ENCODE data around the gene KBTBD7.

GRCh38 chr13:41193919-41194824 is at the start of gene KBTBD7:
- peak; percentile 28 to 63 for TF ChIP-seq POLR2A (IDR thresholded peaks at IDR 0.05)
- TF ChIP-seq, protein P1, sequence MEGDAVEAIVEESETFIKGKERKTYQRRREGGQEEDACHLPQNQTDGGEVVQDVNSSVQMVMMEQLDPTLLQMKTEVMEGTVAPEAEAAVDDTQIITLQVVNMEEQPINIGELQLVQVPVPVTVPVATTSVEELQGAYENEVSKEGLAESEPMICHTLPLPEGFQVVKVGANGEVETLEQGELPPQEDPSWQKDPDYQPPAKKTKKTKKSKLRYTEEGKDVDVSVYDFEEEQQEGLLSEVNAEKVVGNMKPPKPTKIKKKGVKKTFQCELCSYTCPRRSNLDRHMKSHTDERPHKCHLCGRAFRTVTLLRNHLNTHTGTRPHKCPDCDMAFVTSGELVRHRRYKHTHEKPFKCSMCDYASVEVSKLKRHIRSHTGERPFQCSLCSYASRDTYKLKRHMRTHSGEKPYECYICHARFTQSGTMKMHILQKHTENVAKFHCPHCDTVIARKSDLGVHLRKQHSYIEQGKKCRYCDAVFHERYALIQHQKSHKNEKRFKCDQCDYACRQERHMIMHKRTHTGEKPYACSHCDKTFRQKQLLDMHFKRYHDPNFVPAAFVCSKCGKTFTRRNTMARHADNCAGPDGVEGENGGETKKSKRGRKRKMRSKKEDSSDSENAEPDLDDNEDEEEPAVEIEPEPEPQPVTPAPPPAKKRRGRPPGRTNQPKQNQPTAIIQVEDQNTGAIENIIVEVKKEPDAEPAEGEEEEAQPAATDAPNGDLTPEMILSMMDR (IDR thresholded peaks at IDR 0.05), result peak in 2 of 5 experiments; percentile 13 to 55

Data from tibial nerve (tissue), 3 donors.